ENCODE data around the gene ARG2.
"Not testable (repeated sequence)": the region's sequence is repeated elsewhere in the genome, so short reads cannot be mapped to it uniquely, and the experiment has no call there.

Gene ARG2

DNA sequence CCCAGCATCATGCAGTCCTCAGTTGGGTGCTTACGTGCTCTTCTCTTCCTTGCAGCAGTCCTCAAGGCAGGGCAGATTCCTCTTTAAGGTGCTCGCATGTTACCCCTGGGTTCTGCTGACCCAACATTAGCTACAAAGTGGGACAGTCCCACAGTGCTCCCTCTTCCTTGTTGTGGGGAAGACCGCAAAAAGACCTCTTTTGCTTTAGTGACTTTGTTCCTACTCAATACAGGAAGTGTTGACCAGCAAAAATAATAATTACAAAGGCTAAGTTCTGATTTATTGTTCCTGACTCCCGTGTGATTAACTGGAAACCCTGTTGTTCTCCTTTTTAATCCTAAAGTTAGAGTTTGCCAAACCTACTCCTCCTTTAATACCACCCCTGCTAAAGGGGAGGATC lies 33.4 kb upstream of the ARG2 start:
- DNase-seq (ENCODE audit: low spot score): no peak

DNA sequence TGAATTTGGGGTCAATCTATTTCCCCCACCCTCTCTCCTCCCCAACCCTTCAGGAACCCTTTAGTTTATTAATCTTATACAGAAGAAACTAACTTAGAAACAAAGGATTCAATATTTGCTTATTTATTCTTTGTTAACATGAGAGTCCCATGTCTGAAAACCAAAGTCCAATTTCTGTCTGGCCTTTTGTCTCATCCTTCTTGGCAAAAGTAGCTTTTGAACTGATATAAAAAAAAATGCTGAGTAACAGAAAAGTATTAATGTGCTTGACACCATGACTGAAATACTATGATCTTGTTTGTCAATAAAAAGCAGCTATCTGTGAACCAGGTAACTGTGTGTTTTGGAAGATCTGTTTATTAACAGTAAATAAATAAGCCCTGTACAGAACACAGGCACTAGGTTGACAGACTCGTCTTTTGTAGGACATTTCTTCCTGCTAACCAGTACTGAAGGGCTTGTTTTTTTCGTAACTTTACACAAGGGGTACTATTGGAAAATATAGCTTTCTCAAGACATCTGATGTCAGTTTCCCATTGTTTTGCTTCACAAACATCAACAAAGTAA lies 30.4 kb upstream of the ARG2 start:
- DNase-seq (ENCODE audit: low spot score): no peak

DNA sequence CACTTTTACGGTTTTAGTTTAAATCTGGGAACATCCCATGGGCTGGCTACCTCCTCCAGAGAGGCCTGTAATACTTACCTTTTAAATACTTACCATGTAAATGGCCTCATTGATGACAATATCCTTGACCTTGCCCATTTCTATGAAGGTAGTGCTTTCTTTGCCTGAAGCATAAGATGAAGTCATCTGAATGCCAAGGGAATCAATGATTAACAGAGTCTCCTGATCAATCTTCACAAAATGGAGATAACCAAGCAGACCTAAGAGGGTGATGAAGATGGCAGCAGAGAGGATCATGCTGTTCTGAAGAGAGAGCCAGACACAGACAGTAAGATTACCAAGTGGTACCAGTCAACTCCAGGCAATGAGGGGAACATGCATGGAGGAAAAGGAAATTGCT lies 26.1 kb upstream of the ARG2 start:
- not testable (repeated sequence) for DNase-seq (ENCODE audit: low spot score)

DNA sequence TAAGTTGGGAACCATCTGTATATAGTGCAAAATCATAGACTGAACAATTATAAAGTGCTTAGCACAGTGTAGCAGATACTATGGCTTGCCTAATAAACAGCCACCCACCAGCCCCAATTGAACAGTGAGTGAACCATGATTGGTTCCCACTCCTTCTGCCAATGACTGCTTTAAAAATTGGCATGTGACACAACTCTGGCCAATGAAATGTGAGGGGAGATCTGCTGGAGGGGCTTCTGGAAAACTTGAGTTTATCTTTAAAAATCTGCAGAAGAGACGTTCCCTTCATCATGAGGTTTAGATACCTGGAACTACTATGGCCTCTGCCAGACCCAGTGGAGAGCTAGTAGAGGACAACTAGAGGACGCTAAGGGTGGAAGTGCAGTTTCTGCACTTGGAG lies 24.3 kb upstream of the ARG2 start:
- DNase-seq (ENCODE audit: low spot score): no peak

DNA sequence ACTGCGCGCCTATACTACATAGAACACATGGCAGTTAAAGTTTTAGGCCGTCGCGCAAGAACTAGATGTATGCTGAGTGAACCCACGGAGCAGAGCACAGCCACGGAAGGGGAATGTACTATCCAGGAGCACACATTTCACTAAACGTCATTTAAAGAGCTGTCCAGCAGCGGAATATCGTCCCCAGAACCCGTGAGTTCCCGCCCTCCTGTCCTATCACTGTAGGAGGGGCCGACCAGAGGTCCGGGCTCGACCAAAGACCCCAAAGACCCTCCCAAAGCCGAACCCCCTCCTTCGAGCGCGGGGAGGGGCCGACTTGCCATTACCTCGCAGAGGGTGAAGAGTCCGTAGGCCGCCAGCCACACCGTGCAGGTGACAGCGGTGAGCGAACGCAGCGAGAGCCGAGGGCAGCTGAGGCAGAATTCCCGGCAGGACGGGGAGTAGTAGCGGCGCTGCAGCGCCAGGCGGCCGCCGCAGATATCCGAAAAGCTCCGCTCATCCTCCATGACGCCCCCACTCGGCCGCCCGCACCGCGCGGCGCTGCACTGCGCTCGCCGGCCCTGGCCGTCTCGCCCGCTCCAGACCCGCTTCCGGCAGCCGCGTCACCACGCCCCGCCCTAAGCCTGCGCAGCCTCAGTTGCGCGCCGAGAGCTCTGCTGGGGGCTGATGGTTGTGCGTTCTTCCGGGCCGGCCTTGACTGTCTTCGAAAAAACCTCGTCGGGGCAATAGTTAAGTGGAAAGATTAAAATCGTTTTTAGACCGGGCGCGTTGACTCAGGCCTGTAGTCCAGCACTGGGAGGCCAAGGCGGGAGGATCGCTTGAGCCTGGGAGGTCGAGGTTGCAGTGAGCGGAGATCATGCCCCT lies 19.8 kb upstream of the ARG2 start, which contains the start of gene PIGH:
PIGH (minus strand) TSS at position 571 of the 864 bp plus-strand sequence; CDS start at position 506, 65 bp downstream.
- DNase-seq (ENCODE audit: low spot score): peak; percentile 88

DNA sequence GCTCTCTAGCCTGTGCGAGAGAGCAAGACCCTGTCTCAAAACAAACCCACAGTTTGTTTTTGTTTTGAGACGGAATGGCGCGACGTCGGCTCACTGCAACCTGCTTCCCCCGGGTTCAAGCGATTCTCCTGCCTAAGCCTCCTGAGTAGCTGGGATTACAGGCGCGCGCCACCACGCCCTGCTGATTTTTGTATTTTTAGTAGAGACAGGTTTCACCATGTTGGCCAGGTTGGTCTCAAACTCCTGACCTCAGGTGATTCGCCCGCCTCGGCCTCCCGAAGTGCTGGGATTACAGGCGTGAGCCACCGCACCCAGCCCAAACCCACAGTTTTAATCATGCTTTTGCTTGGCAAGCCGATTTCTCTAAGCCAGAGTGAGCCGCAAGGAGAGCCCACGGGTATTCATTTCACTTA lies 19.2 kb upstream of the ARG2 start:
- DNase-seq (ENCODE audit: low spot score): not testable (repeated sequence)

DNA sequence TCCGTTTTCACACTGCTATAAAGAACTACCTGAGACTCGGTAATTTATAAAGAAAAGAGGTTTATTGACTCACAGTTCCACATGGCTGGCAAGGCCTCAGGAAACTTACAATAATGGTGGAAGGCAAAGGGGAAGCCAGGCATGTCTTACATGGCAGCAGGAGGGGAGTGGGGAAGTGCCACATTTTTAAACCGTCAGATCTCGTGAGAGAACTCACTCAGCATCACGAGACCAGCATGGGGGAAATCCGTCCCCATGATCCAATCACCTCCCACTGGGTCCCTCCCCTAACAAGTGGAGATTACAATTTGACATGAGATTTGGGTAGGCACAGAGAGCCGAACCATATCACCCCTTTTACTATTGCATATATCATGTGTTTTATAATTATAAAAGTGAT lies 17.6 kb upstream of the ARG2 start:
- no peak for DNase-seq (ENCODE audit: low spot score)

DNA sequence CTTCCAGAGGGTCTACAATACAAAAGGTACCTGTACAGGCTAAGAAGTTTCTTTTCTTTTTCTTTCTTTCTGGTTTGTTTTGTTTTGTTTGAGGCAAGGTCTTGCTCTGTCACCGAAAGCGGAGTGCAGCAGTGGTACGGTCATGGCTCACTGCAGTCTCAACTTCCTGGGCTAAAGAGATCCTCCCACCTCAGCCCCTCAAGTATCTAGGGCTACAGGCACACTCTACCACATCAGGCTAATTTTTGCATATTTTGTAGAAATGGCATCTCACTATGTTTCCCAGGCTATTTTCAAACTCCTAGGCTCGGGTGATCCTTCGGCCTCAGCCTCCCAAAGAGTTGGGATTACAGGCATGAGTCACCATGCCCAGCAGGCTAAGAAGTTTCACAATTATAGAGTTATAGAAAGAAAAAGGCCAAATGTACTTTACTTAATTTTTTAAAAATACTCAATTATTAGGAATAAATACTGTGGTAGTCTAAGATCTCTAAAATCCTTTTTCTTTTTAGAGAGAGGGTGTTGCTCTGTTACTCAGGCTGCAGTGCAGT lies 16.6 kb upstream of the ARG2 start:
- DNase-seq (ENCODE audit: low spot score): peak; percentile 76

DNA sequence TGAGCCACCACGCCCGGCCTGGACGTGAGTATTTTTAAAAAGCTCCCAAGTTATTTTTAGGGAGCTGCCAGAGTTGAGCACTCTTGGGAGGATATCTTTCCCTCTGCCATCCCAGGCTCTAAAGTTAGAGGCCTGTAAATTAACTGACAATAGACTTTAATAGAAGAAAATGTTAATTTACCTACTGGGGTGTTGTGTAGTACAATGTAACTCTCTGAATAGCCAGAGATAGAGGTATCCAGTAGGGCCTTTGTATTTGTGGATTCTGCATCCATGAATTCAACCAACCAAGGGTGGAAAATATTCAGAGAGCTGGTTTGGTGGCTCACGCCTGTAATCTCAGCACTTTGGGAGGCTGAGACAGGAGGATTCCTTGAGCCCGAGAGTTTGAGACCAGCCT lies 12.1 kb upstream of the ARG2 start:
- no peak for DNase-seq (ENCODE audit: low spot score)

DNA sequence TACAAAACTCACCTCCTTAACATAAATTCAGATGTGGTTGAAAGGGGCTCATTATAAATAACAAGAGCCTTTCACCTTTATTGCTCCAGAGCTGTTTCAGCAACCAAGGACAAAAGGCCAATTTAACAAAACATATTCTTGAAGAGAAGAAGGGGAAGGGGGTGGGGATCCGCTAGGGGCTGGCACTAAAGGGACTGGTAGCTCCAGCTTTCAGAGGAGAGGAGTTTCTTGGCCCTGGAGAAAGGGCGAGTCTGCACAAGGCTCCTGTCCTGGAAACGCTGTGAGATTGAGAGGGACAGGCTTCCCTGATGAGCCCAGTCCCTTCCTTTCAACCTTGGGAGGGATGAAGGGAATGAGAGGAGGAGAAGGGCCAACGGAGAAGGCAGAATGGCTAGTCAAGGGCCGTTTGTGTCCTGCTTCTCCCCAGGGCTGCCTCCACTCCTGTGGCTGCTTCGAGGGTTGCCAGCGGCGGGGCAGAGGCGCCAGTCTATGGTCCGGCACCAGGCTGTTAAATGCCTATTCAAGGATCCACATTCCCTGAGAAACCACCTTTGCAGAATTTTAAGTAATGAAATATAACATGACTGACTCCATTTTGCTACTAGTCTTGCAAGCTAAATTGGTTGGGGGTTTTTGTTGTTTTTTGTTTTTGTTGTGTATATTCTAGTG lies 9.9 kb upstream of the ARG2 start:
- DNase-seq (ENCODE audit: low spot score): no peak

DNA sequence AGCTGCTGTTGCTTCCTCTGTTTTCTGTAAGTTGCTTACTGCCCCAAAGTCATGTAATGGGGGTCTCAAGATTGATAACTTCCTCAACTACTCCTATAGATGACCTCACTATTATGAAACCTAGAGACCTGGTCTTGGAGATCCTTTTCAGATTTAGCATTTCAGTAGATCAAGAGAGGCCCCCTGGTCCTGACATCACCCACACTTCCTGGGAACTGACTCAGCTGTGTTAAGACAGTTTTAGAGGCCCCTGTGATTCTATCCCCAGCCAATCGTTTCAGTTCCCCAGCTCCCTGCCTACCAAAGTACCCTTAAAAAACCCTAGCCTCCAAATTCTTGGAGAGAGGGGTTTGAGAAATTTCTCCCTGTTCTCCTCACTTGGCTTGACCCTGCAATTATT lies 9.2 kb upstream of the ARG2 start:
- DNase-seq (ENCODE audit: low spot score): no peak

DNA sequence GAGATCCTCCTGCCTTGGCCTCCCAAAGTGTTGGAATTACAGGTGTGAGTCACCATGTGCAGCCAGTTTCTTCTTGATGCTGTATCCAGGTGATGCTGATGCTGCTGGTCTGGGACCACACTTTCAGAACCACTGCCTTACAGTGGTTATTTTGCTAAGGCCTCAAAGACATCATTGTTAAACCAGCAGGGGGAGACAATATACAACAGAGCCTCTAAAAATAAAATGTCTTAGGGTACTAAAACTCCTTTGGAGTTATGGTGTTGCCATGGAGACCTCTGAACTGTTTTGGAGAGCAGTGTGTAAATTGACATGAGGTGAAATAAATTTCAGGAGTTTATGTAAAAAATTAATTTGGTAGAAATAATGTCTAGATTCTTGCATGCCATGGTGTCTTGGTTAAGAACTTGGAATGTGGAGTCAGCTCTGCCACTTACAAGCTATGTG lies 1.1 kb upstream of the ARG2 start:
- peak; percentile 85 for DNase-seq (ENCODE audit: low spot score)

DNA sequence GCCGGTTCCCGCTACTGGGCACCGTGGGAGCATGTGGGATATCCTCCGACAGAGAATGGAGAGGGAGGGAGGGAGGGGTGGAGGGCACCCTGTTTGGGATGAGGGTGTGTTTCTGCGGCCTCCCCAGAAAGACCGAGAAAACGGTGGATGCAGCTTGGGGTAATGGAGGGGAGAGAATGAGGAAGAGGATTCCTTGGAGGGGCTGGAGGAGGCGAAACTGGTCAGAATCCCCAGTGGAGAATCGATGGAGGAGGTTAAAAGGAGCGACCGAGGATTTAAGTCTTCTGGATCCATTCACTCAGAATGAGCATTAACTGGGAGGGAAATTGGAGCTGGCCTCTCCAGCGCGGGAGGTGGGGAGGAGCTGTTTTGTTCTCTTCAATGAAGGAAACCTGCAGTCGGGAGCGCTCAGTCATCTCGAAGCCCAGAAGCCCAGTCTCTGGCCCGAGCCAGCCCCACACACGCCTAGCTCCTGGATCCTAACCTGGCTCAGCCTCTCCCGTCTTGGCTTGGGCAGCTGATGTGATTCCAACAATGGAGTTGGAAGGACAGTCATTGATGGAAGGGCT lies 581 bp downstream of the ARG2 start:
- no peak for DNase-seq (ENCODE audit: low spot score)

DNA sequence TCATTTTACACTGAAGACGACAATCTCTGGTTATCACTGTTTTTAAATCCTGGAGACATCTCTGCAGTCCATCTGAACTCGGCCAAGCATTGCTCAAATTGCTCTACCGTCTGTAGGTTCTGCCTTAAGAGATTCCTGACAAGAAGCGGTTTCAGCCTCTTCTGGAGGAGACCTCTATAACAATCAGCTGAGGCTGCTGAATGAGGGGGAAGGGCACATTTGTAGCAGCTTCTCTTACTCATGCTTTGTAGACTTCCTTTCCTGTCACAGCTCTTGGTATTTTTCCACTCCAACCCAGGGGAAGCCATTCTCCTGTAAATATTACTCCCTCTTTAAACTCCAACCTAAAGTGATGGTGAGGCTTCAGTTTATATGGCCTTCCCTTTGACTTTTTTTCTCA lies 3.0 kb downstream of the ARG2 start:
- DNase-seq (ENCODE audit: low spot score): peak; percentile 52

DNA sequence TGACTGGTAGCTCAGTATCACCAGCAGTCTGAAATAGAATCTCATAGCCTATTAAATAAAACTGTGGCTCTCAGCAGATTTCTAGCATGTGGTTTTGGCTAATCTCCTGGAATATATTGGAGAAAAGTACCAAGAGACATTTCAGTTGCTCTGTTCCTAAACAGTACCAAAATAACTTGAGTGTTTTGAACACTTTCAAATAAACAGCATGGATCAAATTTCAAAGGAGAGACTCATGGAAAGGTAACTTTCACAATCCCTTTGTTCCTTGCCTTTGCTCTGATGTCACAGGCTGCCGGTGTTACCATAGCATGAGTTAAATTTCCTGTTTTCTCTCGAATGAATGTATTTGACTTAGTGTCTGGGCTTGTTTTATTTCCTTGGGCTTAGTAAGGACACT lies 3.4 kb downstream of the ARG2 start:
- DNase-seq (ENCODE audit: low spot score): no peak

DNA sequence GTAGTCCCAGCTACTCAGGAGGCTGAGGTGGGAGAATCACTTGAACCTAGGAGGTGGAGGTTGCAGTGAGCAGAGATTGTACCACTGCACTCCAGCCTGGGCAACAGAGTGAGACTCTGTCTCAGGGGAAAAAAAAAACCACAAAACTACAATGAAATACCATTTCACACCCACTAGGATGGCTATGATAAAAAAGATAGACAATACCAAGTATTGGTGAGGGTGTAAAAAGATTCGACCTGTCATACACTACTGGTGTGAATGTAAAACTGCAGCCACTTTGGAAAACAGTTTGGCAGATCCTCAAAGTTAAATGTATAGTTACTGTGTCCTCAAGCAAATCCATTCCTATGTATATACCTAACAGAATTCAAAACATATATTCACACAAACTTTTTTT lies 6.4 kb downstream of the ARG2 start:
- not testable (repeated sequence) for DNase-seq (ENCODE audit: low spot score)

DNA sequence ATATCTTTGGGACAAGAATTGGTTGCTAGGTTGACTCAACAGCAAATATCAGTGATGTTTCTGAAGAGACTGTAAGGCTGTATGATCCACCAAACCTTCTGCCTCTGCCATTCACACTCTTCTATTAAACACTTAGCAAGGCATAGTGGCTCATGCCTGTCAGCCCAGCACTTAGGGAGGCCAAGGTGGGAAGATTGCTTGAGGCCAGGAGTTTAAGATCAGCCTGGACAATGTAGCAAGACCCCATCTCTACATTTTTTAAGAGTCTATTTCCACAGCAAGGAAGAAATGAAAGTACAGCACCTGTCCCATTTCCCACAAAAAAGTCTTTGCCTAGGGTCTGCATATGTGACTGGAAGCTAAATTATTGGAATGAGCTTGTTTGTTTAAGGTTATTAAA lies 7.8 kb downstream of the ARG2 start:
- no peak for DNase-seq (ENCODE audit: low spot score)

DNA sequence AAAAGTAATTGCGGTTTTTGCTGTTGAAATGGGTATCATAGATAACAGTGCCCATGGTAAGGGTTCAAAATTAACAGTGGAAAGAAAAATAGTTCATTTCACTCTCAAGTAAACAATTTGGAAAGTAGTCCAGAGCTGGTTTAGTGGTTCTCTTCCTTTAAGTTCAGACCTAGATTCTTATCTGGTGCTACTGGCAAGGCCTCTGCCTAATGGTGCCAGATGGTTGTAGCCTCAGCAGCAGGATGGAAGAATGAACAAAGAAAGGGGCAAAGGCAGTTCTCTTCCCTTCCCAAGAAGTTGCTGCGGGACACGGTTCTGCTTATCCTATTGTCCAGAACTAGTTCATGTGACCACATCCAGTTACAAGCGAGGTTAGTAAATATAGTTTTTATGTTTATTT lies 10.5 kb downstream of the ARG2 start:
- DNase-seq (ENCODE audit: low spot score): no peak

DNA sequence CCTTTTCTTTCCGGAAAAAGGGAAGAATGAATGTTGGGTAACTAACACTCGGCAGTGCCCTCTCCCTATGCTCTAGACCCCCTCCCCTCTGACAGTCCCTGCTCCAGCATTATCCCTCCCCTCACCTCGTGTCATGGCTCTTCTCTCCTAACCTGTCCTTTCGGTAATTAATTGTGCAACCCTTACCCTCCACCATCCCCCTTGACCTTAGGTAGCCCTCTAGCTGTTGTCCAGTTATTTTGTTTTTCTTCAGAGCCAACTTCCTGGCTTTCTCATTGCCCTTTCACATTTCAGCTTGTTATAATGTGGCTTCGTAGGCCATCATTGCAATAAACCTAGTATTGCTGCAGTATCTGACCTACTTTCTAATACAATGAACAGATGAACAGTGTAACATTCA lies 11.2 kb downstream of the ARG2 start:
- no peak for DNase-seq (ENCODE audit: low spot score)

DNA sequence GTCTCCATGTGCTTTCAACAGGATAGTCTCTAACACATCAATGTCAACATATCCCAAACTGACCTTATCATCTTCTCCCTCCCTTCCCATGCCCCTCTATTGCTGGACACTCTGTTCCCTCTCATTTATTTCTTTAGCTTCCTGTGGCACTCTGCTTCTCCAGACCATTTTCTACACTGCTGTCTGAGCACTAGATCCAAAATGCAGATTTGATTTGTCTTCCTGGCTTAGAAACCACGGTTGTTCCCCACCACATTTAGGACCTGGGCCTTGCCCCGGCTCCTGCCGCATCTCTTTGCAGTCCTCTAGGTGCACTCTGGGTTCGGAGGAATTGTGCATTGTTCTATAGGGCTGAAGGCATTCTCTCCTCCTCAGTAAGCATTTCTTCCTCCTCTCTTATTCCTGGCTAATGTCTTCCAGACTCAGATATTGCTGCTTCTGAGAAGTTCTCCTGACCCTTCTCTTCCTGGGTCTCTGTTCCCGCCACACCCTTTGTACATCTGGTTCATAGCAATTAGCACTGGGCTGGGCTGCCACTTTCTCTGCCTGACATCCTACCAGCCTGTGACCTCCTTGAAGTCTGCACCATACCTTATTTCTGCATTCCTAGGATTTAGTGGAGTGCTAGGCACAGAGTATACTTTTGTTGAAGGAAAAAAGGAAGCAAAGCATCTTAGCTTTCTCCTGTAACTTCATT lies 13.9 kb downstream of the ARG2 start:
- no peak for DNase-seq (ENCODE audit: low spot score)

DNA sequence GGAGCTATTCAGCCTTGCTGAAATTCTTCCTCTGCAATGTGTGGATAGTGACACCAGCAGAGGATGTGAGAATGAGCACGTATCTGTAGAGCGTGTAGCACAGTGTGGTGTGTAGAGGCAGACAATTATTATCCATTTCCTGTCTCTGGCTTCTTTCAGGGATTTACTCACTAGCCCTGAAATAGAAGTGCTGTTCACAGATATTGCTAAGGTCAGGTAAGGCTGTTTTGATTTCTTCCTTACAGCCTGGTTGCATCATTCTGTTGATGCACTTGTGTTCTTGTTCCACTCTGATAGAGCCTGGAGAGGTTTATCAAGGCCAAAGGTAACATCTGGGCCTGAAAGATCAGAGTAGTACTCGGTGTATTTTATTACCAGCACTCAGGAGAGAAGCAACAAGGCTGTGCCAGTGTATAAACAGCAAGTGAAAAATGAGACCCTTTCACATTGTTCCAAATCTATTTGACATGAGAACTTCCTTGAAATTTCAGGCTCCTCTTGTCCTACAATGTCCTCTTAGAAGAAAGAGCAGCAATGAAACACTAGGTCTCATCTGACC lies 16.7 kb downstream of the ARG2 start:
- DNase-seq (ENCODE audit: low spot score): peak; percentile 12

DNA sequence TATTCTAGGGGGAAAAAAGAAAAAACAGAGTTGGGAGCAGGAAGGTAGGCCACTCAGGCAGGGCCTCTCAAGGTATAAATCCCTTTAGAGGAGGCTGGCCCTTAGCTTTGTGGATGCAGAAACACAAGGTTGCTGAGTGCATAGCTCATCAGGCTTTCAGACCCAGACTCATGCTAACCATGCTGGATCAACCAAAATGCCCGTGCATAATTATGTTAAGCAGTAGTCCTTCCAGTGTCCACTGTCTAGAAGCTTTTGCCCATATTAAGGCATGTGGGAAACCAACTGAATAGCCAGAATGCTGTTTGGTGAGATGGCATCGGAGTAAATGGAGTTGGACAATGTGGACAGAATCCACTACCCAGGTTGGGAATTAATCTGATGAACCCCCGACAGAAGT lies 18.9 kb downstream of the ARG2 start:
- DNase-seq (ENCODE audit: low spot score): no peak

Data from NAMALWA (cell line).